ENCODE data around the gene VAT1L.

Gene VAT1L

GRCh38 chr16:77853161-77853560 is 64.8 kb downstream of the VAT1L start:
- no peak for DNase-seq
- TF ChIP-seq POLR2A (IDR thresholded peaks at IDR 0.05; ENCODE audit: low read length) (no peak), GATA1 (IDR thresholded peaks at IDR 0.05; ENCODE audit: low read depth, low read length) (no peak)

DNA sequence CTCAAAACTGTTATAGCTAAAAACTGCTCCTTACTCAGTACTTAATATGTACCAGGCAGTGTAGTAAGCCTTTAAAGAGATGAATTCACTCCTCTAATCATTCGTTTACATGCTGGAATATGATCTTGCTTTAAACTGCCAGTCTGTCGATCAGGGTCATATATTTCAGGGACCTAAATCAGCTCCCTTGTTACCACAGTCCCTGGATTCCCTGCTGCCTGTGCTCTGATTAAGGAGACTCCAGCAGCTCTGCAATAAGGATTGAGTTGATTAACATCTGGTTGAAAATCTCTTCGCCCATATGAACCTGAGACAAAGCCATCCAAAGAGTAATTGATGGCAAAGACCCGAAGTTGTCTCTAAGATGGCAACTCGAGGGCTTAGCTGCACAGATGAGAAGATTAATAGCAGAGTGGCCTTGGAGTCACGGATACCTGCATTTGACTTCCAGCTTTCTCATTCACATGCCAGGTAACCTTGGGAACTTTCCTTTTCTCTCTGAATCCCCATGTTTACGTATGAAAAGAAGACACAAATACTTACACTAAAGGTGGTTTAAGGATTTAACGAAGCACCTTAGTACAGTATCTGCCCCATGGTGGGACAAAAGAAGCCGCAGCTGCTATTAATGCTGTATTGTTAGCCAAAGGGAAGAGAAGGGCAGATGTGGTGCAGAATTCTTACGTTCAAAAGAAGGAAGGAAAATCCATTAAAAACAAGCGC is 68.2 kb downstream of the VAT1L start:
- no peak for TF ChIP-seq POLR2A (IDR thresholded peaks at IDR 0.05; ENCODE audit: low read length)
- TF ChIP-seq GATA1 (IDR thresholded peaks at IDR 0.05; ENCODE audit: low read depth, low read length): no peak
- no peak for DNase-seq

GRCh38 chr16:77858060-77858459 is 69.7 kb downstream of the VAT1L start:
- no peak for TF ChIP-seq POLR2A (IDR thresholded peaks at IDR 0.05; ENCODE audit: low read length)
- no peak for TF ChIP-seq GATA1 (IDR thresholded peaks at IDR 0.05; ENCODE audit: low read depth, low read length)
- DNase-seq: no peak

DNA sequence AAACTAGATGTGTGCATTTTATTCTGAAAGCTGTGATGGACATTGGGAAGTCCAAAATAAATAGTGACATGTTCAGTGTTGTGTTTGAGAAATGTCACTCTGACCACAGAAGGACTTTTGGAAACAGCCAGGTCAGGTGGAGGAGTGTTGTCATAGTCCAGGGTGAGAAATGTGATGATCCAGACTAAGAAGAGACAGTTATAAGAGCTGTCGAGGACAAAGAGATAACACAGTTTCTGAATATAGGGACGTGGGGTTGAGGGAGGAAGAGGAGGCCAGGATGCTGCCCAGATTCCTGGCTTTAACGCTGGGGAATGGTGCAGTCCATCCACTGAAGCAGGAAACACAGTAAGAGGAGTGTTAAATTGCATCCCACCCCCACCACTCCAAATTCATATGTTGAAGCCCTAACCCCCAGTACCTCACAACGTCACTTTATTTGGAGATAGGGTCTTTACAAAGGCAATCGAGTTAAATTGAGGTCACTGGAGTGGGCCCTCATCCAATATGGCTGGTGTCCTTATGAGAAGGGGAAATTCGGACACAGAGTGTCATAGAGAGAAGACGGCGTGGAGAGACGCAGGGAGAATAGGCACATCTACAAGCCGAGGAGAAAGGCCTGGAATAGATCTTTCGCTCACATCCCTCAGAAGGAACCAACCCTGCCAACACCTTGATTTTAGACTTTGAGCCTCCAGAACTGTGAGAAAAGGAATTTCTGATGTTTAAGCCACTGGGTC is 71.3 kb downstream of the VAT1L start:
- TF ChIP-seq GATA1 (IDR thresholded peaks at IDR 0.05; ENCODE audit: low read depth, low read length) (no peak), POLR2A (IDR thresholded peaks at IDR 0.05; ENCODE audit: low read length) (no peak)

GRCh38 chr16:77860953-77861352 is 72.6 kb downstream of the VAT1L start:
- TF ChIP-seq GATA1 (IDR thresholded peaks at IDR 0.05; ENCODE audit: low read depth, low read length): no peak

More for the DNA sequence above, 71.3 kb downstream of the VAT1L start:
- DNase-seq: no peak

DNA sequence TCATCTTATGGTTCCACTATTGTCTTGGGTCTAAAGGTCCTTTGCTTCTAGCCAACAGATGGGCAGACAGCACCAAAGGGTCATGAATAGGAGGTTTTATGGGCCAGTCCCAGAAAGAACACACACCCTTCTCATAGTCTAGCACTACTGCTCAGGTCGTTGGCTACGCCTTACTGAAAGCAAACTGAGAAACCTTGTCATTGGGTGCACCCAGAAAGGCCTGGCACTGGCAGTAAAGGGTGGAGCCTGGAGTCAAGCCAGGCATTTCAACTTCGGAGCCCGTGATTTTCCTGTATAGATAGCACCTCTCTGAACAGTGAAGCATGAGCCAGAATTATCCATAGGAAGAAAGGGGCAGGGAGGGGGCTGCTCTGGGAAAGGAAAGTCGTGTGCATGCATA is 74.9 kb downstream of the VAT1L start:
- TF ChIP-seq GATA1 (IDR thresholded peaks at IDR 0.05; ENCODE audit: low read depth, low read length): no peak
- no peak for TF ChIP-seq POLR2A (IDR thresholded peaks at IDR 0.05; ENCODE audit: low read length)
- no peak for DNase-seq

More at GRCh38 chr16:77860953-77861352, 72.6 kb downstream of the VAT1L start:
- DNase-seq: no peak

DNA sequence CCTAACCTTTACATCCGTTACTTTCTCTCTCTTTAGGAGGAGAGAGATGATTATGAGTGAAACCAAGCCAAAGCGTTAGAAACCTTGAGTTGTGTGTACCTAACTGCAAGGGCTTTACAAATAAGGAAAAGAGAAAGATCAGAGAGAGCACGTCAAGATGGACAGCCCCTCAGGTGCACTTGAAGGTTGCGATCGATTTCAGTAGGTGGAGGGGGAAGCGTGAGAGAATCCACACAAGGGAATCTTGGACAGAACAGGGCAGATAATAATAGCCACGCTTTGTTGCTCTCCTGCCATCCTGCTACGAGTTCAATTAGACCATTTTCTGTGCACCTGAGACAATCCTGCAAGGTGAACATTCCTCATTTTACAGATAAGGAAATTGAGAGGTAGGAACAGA is 78.4 kb downstream of the VAT1L start:
- TF ChIP-seq GATA1 (IDR thresholded peaks at IDR 0.05; ENCODE audit: low read depth, low read length): no peak
- no peak for TF ChIP-seq POLR2A (IDR thresholded peaks at IDR 0.05; ENCODE audit: low read length)
- DNase-seq: no peak

DNA sequence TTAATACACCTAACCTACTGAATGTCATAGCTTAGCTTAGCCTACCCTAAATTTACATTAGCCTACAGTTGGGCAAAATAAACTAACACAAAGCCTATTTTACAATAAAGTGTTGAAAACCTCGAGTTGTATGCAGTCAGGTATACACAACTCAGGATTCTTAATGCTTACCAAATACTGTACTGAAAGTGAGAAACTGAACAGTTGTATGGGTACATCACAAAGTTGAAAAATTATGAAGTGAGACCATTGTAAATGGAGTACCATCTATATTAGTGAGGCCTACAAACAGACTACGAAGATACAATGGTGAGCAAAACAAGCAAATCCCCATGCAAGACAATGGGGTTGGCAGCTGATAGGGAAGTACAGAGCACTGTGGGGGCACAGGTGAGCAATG is 79.7 kb downstream of the VAT1L start:
- TF ChIP-seq POLR2A (IDR thresholded peaks at IDR 0.05; ENCODE audit: low read length) (no peak), GATA1 (IDR thresholded peaks at IDR 0.05; ENCODE audit: low read depth, low read length) (no peak)
- DNase-seq: no peak

- TF ChIP-seq POLR2A (IDR thresholded peaks at IDR 0.05; ENCODE audit: low read length) (no peak), GATA1 (IDR thresholded peaks at IDR 0.05; ENCODE audit: low read depth, low read length) (no peak)
- DNase-seq: no peak
Measured at GRCh38 chr16:77868478-77868877, 80.1 kb downstream of the VAT1L start.

GRCh38 chr16:77869997-77870813 is 81.8 kb downstream of the VAT1L start:
- TF ChIP-seq GATA1 (IDR thresholded peaks at IDR 0.05; ENCODE audit: low read depth, low read length): no peak
- no peak for DNase-seq

DNA sequence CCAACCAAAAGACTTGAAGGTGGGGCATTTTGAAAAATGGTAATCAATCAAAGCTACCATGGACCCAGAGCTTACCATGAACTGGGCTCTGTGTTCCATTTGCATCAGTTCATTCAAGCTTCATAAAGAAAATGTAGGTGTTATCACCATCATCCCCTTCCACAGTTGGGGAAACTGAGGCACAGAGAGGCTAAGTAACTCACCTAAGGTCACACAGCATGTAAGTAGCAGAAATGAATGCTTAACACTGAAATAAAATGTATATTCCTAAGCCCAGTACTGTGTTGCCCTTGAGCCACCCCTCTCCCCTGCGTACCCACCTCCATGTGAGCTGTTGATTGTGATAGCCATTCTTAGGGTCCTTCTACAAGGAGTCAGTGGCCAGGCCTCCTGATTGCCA is 83.6 kb downstream of the VAT1L start:
- TF ChIP-seq GATA1 (IDR thresholded peaks at IDR 0.05; ENCODE audit: low read depth, low read length) (no peak), POLR2A (IDR thresholded peaks at IDR 0.05; ENCODE audit: low read length) (no peak)
- DNase-seq: no peak

DNA sequence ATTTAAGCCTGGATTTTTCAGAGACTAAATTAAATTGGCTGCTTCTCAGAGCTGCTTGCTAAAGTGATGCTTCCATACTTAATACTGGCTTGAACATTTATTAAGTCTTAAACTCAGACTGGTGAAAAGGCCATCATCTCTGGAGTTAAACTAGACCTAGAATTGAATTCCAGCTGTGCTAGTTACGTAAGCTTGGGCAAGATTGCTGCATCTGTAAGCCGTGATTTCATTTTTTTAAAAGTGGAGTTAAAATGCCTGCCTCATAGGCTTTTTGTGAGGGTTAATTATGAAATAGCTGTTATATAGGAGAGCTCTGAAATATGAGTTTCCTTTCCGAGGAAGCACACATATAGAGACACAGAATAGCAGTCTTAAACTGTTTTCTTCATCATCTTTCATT is 84.7 kb downstream of the VAT1L start:
- TF ChIP-seq POLR2A (IDR thresholded peaks at IDR 0.05; ENCODE audit: low read length) (no peak), GATA1 (IDR thresholded peaks at IDR 0.05; ENCODE audit: low read depth, low read length) (no peak)

GRCh38 chr16:77874347-77874746 is 86.0 kb downstream of the VAT1L start:
- no peak for DNase-seq
- TF ChIP-seq GATA1 (IDR thresholded peaks at IDR 0.05; ENCODE audit: low read depth, low read length) (no peak), POLR2A (IDR thresholded peaks at IDR 0.05; ENCODE audit: low read length) (no peak)

More for the DNA sequence above, 84.7 kb downstream of the VAT1L start:
- no peak for DNase-seq

GRCh38 chr16:77876776-77877175 is 88.4 kb downstream of the VAT1L start:
- no peak for DNase-seq
- TF ChIP-seq GATA1 (IDR thresholded peaks at IDR 0.05; ENCODE audit: low read depth, low read length): no peak
- TF ChIP-seq POLR2A (IDR thresholded peaks at IDR 0.05; ENCODE audit: low read length): no peak
